ENCODE data around the gene SMARCAD1. TPM values are rescaled to one million over a fixed set of nuclear protein-coding genes. Genes with fewer than 3 reads are reported as not detected.

The SMARCAD1 gene
- polyA plus RNA-seq, 1 of the 3 experiments (the other 2 are of a cell fraction): 10.7 TPM

DNA sequence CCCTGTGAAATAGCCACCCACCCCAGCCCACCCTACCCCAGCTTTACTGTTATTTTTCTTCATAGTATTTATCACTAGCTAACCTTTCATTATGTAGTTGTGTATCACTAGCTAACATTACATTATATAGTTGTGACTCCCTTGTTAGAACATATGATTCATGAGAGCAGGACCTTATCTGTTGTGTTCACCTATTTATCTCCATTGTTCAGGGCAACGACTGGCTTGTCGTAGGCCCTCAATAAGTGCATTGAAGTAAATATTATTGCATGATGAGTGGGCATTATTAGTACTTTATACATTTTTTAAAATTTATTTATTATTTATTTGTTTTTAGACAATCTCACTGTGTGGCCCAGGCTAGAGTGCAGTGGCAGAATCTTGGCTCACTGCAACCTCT, 4.2 kb downstream of the SMARCAD1 start:
- Histone ChIP-seq H3K27ac (ENCODE audit: low read depth in 2 of 2, low read length in 1 of 2) (no peak overlapping the region), H3F3A (replicated peaks; ENCODE audit: insufficient read depth) (no peaks in the 10 kb centered on the region), H2AFZ (ENCODE audit: low read depth) (no peak overlapping the region), H3K36me3 (replicated peaks in 1 of 2; ENCODE audit: control insufficient read depth in 1 of 2, insufficient read depth in 2 of 2, low read length in 1 of 2) (peaks cover 65 to 73% of the 10 kb centered on the region in 2 experiments), H3K27me3 (ENCODE audit: insufficient read depth) (no peaks in the 10 kb centered on the region), H3K4me2 (no peak overlapping the region), H3K9ac (no peak overlapping the region), H3K9me2 (no peaks in the 10 kb centered on the region), H4K20me1 (ENCODE audit: insufficient read depth) (0 out of 2 replicates have a peak, but pooled peaks cover 4% of the 10 kb centered on the region), H3K9me3 (no peaks in the 10 kb centered on the region), H3K4me3 (ENCODE audit: low read depth in 2 of 2, low read length in 1 of 2) (no peak overlapping the region), H3K4me1 (ENCODE audit: control insufficient read depth in 1 of 2, insufficient read depth in 2 of 2, low read depth in 1 of 2, low read length in 1 of 2) (peaks cover 0 to 14% of the 10 kb centered on the region in 2 experiments; a peak in 2 of 4 replicates), H3K79me2 (ENCODE audit: insufficient read depth) (peaks cover 91% of the 10 kb centered on the region)
- no peak for TF ChIP-seq JUND (IDR thresholded peaks at IDR 0.05)
- no peak for TF ChIP-seq TEAD4 (IDR thresholded peaks at IDR 0.05; ENCODE audit: borderline replicate concordance, insufficient read depth)
- TF ChIP-seq RXRA (IDR thresholded peaks at IDR 0.05; ENCODE audit: borderline replicate concordance, low read depth): no peak
- TF ChIP-seq, protein P1, sequence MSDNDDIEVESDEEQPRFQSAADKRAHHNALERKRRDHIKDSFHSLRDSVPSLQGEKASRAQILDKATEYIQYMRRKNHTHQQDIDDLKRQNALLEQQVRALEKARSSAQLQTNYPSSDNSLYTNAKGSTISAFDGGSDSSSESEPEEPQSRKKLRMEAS (IDR thresholded peaks at IDR 0.05; ENCODE audit: low read depth): no peak
- no peak for TF ChIP-seq NFIC (IDR thresholded peaks at IDR 0.05; ENCODE audit: borderline replicate concordance)
- TF ChIP-seq TAF1 (IDR thresholded peaks at IDR 0.05; ENCODE audit: borderline replicate concordance, low read depth, low read length): no peak
- TF ChIP-seq RFX5 (IDR thresholded peaks at IDR 0.05; ENCODE audit: low read length): no peak
- TF ChIP-seq MEF2A (IDR thresholded peaks at IDR 0.05; ENCODE audit: borderline replicate concordance, low read depth): no peak
- no peak for TF ChIP-seq GATA2 (CRISPR knock-in tag; IDR thresholded peaks at IDR 0.05)
- TF ChIP-seq, protein P2, sequence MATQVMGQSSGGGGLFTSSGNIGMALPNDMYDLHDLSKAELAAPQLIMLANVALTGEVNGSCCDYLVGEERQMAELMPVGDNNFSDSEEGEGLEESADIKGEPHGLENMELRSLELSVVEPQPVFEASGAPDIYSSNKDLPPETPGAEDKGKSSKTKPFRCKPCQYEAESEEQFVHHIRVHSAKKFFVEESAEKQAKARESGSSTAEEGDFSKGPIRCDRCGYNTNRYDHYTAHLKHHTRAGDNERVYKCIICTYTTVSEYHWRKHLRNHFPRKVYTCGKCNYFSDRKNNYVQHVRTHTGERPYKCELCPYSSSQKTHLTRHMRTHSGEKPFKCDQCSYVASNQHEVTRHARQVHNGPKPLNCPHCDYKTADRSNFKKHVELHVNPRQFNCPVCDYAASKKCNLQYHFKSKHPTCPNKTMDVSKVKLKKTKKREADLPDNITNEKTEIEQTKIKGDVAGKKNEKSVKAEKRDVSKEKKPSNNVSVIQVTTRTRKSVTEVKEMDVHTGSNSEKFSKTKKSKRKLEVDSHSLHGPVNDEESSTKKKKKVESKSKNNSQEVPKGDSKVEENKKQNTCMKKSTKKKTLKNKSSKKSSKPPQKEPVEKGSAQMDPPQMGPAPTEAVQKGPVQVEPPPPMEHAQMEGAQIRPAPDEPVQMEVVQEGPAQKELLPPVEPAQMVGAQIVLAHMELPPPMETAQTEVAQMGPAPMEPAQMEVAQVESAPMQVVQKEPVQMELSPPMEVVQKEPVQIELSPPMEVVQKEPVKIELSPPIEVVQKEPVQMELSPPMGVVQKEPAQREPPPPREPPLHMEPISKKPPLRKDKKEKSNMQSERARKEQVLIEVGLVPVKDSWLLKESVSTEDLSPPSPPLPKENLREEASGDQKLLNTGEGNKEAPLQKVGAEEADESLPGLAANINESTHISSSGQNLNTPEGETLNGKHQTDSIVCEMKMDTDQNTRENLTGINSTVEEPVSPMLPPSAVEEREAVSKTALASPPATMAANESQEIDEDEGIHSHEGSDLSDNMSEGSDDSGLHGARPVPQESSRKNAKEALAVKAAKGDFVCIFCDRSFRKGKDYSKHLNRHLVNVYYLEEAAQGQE (IDR thresholded peaks at IDR 0.05; ENCODE audit: low read depth, low read length): no peak
- no peak for TF ChIP-seq FOXM1 (IDR thresholded peaks at IDR 0.05; ENCODE audit: low read depth)
- no peak for TF ChIP-seq YY1 (IDR thresholded peaks at IDR 0.05; ENCODE audit: low read depth)
- TF ChIP-seq GABPA (IDR thresholded peaks at IDR 0.05; ENCODE audit: low read depth): no peak
- no peak for TF ChIP-seq CHD2 (IDR thresholded peaks at IDR 0.05; ENCODE audit: low read length, partially characterized antibody)
- no peak for TF ChIP-seq MXI1 (IDR thresholded peaks at IDR 0.05; ENCODE audit: low read depth, low read length)
- CTCF ChIA-PET: interaction anchor here (1.1 kb wide), 1 partner anchor 44 kb away, joined by 3 read pairs; no protein-coding TSS in a partner anchor
- POLR2A ChIA-PET: no interaction called here
- WGBS (ENCODE audit: low lambda C conversion rate): 97% methylated on average over 2 of the region's 2 CpGs
- no peak for DNase-seq
